Measurements from ENCODE around the gene INSC. TPM values are rescaled to one million over a fixed set of nuclear protein-coding genes. Genes with fewer than 3 reads are reported as not detected.

Gene INSC
- total and polyA plus RNA-seq, 9 of the 15 experiments (the other 6 are each of a cell fraction or from before 2014, with no cell fraction given), result not detected

DNA sequence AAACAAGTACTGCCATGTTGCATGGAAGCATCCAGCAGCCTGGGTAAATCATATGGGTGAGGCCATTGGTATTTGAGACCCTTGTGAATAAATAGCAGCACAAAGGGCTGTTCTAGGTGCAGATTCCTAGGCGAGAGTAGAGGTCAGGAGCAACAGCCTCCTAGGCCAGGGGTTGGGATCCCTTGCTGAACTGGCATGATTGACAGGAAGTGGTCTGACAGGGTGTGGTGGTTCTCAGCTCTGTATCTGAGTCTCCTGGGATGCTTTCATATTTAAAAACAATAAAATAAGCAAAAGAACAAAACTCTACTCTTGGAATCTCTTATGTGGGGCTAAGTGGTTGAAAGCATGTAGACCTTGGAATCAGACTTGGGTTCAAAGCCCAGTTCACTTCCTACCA, 35.8 kb downstream of the INSC start:
- H3K9me3 ChIP-seq (replicated peaks; ENCODE audit: control insufficient read depth, insufficient read depth, low read depth, low read length), result no peaks in the 10 kb centered on the region
- POLR2A ChIA-PET, result no interaction called here

More for the DNA sequence above, 35.8 kb downstream of the INSC start:
- Histone ChIP-seq H3K27me3 (ENCODE audit: control insufficient read depth in 2 of 2, insufficient read depth in 2 of 2, low read length in 2 of 2) (no peaks in the 10 kb centered on the region), H4K20me1 (replicated peaks; ENCODE audit: control insufficient read depth, insufficient read depth, low read length) (no peaks in the 10 kb centered on the region), H3K4me2 (ENCODE audit: insufficient read depth, low read length) (no peak overlapping the region), H3K4me1 (replicated peaks in 1 of 2; ENCODE audit: control insufficient read depth in 2 of 2, insufficient read depth in 2 of 2, low read length in 2 of 2) (no peaks in the 10 kb centered on the region), H3K27ac (ENCODE audit: extremely low read depth, low read depth, low read length) (no peak overlapping the region), H3K9me1 (ENCODE audit: control insufficient read depth, insufficient read depth, low read length) (no peaks in the 10 kb centered on the region), H3K4me3 (no peak overlapping the region), H3K36me3 (ENCODE audit: control insufficient read depth, insufficient read depth, low read length) (no peaks in the 10 kb centered on the region), H2AFZ (ENCODE audit: low read depth, low read length) (no peak overlapping the region), H3K9ac (ENCODE audit: insufficient read depth in 1 of 2, low read depth in 2 of 2, low read length in 2 of 2) (no peak overlapping the region), H3K79me2 (ENCODE audit: control insufficient read depth, insufficient read depth, low read length) (no peaks in the 10 kb centered on the region)
- DNase-seq (ENCODE audit: extremely low read depth in 1 of 4, low spot score in 3 of 4), result no peak
- 0% methylated on average over 1 of the region's 1 CpG for WGBS (ENCODE audit: insufficient coverage, low coverage, missing lambda C conversion rate)
- in situ Hi-C loops (cut with MboI) (no loop called here), intact Hi-C loops (cut with micrococcal nuclease) (no loop called here)
- CTCF ChIA-PET (ENCODE audit: low intra/inter-chr PET ratio), result no interaction called here
- no peak for ATAC-seq
- TF ChIP-seq YBX1 (IDR thresholded peaks at IDR 0.05) (no peak), CAMTA2 (CRISPR knock-in tag; conservative IDR thresholded peaks at IDR 0.05) (no peak), ZNF41 (CRISPR knock-in tag; conservative IDR thresholded peaks at IDR 0.05) (no peak), POLR3G (IDR thresholded peaks at IDR 0.05; ENCODE audit: extremely low read depth, insufficient read length, insufficient replicate concordance) (no peak), ZNF23 (CRISPR knock-in tag; IDR thresholded peaks at IDR 0.05) (no peak), SMARCC2 (IDR thresholded peaks at IDR 0.05; ENCODE audit: low read depth) (no peak), TCFL5 (CRISPR knock-in tag; conservative IDR thresholded peaks at IDR 0.05) (no peak), CHD7 (IDR thresholded peaks at IDR 0.05; ENCODE audit: low read depth, low read length) (no peak), E2F3 (CRISPR knock-in tag; IDR thresholded peaks at IDR 0.05) (no peak)
- TF ChIP-seq, protein P1, sequence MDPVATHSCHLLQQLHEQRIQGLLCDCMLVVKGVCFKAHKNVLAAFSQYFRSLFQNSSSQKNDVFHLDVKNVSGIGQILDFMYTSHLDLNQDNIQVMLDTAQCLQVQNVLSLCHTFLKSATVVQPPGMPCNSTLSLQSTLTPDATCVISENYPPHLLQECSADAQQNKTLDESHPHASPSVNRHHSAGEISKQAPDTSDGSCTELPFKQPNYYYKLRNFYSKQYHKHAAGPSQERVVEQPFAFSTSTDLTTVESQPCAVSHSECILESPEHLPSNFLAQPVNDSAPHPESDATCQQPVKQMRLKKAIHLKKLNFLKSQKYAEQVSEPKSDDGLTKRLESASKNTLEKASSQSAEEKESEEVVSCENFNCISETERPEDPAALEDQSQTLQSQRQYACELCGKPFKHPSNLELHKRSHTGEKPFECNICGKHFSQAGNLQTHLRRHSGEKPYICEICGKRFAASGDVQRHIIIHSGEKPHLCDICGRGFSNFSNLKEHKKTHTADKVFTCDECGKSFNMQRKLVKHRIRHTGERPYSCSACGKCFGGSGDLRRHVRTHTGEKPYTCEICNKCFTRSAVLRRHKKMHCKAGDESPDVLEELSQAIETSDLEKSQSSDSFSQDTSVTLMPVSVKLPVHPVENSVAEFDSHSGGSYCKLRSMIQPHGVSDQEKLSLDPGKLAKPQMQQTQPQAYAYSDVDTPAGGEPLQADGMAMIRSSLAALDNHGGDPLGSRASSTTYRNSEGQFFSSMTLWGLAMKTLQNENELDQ (CRISPR knock-in tag; IDR thresholded peaks at IDR 0.05; ENCODE audit: borderline replicate concordance), result no peak
- FAIRE-seq, result no peak
- BruUV-seq (replicated peaks), result no TSS peak
